Stimulated activated CD4-positive, alpha-beta T cell treated with anti-CD3 and anti-CD28 coated beads, TNF-alpha, amount 100 ng/mL, for 4 hours (primary cell): ENCODE data around the gene CFAP20.
A peak's percentile ranks its signal among the peaks of the same experiment; 100 is the strongest.

Experiments
- DNase-seq, 3 experiments: peaks; one replicate each; pipeline ENCODE4 v3.0.0-alpha.2; 2020; ENCODE audit warnings: low read depth in 3 of 3

Gene CFAP20

DNA sequence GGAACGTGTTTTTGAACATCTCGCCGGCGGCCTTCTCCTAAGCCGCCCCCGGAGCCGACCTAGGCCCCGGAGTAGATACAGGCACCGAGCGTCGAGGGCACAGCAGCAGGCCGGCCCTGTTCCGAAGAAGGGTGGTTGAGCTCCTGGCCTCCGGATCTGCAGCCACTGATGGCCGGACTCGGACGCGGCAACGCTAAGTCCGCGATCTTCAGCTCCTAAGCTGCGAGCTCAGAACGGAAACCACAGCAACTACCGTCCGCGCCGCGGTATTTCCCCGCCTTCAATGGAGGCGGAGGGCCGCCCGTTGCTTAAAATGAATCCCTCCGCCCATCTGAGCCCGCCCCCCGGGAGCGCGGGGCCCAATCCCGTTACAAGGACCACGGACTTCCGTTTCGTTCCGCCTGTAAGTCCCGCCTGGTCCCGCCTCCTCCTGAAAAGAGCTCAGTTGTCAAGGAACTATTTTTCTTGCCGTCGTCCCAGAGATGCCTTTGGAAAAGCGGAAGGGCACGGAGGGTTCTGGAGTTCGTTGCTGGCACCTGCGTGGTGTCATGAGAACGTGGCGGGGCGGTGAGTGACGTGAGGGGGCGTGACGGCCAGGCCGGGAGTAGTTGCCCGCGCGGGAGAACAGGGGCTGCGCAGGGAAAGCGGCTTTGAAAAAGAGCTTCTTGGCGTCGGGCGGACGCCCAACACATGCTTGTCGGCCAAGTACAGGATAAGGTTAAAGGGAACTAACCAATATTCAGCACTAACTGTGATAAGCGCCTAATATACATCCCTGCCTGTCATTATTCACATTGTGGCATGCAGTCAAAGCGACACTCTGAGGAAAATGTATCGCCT lies at the start of gene CFAP20:
CFAP20 (minus strand) TSS at position 285 of the 840 bp plus-strand sequence; CDS start at position 19, 266 bp downstream.
- peak; percentile 91 to 96 (median 93) for DNase-seq

- no peak for DNase-seq
Observed at GRCh38 chr16:58177353-58177710, 48.2 kb upstream of the CFAP20 start.

- DNase-seq = no peak
Observed at GRCh38 chr16:58176608-58177352, 47.6 kb upstream of the CFAP20 start.

DNA sequence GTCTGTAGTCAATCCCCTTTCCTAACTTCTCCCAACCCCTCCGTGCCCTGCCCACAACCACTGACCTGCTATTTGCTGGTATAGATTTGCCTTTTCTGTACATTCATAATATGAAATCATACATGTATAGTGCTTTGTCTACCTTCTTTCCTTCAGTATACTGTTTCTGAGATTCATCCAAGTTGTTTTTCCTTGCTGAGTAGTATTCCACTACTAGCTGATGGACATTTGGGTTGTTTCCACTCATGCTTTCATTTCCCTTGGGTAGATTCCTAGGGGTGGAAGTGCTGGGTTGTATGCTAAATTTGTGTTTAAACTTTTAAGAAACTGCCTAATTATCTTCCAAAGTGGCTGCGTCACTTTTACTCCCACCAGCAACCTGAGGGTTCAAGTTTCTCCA lies 41.0 kb upstream of the CFAP20 start:
- no peak for DNase-seq

DNA sequence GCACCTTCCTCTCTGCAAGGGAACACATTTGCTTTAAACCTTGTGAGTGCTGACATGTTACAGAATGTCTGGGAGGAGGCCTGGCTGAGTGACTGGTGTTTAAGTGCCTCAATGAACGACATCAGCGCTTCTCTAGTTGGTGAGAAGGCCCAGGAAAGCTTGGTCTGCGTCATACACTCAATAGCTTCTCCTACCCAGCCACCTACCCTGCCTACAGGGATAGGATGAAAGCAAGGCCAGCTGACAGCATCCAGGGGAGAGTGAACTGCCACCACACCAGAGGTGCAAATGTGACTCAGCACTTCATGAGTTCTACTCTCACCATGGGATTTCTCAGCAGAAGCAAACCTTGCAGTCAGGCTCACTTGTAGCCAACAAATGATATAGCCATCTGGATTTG lies 31.7 kb upstream of the CFAP20 start:
- no peak for DNase-seq

DNA sequence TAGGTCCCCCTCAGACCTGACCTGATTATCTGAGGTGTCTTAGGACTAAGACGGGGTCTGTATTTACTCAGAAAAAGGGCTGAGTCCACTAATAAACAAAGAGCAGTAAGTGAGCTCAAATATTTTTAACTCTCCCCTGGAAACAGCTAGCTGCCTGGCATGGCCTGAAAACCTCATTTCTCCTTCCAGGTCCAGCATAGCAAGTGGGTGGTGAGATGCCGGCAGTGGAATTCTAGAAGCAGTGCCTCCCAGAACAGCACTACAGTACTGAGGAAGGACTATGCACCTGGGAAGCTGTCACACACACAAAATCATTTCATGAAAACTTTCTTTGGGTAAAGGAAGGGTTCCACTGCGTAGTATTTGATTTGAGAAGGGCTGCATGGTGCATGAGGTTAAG lies 29.5 kb upstream of the CFAP20 start:
- DNase-seq = no peak

- DNase-seq = no peak
Observed at GRCh38 chr16:58157951-58158540, 28.9 kb upstream of the CFAP20 start.

DNA sequence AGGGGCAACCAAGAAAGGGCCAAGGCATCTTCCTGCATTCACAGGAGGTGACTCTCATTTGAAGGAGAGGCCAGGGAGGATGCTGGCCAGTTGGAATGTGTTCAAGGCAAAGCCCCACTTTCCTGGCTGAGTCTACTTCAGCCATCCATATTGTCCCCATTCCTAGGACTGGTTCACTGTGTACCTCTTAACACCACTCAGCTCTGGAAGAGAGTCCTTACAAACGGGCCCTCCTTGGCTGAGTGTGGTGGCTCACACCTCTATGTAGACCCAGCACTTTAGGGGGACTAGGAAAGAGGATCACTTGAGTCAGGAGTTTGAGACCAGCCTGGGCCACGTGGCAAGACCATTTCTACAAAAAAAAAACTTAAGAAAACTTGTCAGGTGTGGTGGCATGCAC lies 28.1 kb upstream of the CFAP20 start:
- no peak for DNase-seq

DNA sequence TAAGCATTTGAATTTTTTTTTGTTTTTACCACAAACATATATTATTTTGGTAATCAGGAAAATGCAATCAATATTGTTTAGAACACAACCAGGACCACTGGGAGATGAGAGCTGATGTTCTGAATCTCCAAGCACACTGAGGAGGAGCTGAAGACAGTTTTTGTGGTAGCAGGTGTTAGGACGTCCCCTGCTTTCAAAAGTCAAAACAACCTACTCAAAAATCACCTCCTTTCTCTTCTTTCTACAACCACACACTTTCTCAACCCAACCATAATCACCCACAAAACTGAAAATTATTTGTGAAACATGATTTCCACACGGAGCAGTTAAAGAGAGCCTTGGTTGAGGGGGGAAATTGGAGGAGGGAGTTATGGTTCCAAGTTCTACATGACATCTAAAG lies 26.7 kb upstream of the CFAP20 start:
- DNase-seq = no peak

DNA sequence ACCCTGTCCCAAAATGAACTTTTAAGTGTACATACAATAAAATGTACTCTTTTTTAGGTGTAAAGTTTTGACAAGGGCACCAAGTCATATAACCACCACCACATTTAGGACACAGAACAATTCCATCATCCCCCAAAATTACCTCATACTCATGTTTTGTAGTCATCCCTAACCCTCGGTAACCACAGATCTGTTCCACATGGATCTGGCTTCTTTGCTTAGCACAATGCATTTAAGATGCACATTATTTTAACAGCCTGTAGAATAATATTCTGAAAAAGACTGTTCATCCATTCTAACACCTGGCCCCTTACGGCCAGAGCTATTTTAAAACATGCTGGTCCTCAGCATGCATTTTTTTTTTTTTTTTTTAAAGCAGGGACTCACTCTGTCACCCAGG lies 25.2 kb upstream of the CFAP20 start:
- DNase-seq = no peak

DNA sequence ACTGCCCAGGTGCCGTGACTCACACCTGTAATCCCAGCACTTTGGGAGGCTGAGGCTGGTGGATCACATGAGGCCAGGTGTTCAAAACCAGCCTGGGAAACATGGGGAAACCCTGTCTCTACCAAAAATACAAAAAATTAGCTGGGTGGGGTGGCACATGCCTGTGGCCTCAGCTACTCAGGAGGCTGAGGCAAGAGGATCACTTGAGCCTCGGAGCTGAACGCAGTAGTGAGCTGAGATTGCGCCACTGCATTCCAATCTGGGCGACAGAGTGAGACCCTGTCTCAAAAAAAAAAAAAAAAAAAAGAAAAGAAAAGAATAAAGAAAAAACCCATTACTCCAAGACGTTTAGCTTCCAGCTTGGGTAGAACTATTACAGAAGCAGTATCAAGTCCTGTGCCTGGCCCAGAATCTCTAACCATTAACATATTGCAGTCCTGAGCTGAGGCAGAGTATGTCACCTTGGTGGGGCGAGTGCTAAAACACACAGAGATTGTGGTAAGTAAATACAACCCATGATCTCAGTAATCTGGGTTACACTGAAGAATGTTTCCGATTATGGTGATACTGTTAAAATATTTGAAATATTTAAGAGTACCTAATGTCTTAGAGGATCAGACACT lies 23.2 kb upstream of the CFAP20 start:
- DNase-seq = no peak

GRCh38 chr16:58148526-58148925 lies 19.3 kb upstream of the CFAP20 start:
- DNase-seq = no peak

GRCh38 chr16:58148099-58148498 lies 18.9 kb upstream of the CFAP20 start:
- DNase-seq = no peak

DNA sequence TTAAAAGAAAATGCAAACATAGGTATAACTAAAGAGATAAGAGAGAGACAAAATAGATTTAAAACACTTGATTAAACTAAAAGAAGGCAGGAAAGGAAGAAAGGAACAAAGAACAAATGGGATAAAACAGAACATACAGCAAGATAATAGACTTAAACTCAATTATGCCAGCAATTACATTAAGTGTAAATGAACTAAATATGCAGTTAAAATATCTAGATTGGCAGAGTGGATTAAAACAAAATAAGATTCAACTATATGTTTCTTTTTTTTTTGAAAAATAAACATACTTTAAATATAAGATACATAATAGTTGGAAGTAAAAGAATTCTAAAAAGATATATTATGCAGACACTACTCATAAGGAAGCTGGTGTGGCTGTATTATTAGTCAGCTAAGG lies 9.7 kb upstream of the CFAP20 start:
- no peak for DNase-seq

GRCh38 chr16:58137581-58137980 lies 8.4 kb upstream of the CFAP20 start:
- DNase-seq = no peak

- no peak for DNase-seq
Observed at GRCh38 chr16:58128711-58129096, 477 bp downstream of the CFAP20 start.

- DNase-seq = no peak
Observed at GRCh38 chr16:58128181-58128631, 975 bp downstream of the CFAP20 start.

GRCh38 chr16:58127634-58128033 lies 1.5 kb downstream of the CFAP20 start:
- DNase-seq = no peak

DNA sequence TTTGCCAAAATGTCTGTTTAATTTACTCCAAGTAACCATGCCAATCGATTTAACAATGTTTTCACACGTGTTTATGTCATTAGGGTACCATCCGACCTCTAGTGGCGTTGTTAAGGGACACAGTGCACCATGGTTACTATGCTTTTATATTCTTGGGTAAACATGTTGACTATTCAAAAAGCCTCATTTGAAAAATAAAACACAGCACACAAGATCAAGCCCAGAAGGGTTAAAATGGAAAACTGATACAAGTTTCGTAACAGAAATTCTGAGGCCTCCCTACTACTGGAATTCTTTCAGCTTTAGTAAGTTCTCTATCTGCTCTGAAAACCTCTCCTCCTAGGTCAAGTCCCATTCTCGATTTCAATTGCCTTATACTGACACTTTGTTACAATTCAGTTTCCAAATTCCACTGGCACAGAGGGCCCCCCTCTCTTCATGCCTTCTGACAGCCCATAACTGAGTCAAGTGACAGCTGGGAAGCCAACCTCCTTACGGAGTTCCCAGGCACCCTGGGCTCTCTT lies 2.1 kb downstream of the CFAP20 start:
- no peak for DNase-seq

DNA sequence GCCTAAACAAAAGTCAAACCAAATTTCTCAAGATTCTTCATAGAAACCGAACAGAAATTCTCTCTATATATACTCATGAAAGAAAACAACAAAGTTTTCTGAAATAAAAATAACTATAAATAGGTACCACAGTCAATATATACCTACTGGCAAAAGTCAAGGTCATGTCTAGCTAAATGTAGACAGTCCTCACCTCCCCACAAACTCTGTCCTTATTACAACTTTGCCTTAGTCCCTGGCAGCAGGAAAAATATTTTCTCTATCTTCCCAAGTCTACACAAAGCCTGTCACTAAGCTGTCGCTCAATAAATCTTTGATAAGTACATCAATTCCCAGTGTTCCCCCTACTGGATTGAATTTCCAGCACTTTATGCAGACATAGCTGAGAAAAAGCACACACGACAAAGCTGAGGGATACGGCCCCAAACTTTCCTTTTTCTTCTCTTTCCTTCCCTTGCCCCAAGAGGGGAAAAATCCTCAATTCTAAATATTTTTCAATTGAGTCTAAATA lies 2.7 kb downstream of the CFAP20 start:
- DNase-seq = no peak

DNA sequence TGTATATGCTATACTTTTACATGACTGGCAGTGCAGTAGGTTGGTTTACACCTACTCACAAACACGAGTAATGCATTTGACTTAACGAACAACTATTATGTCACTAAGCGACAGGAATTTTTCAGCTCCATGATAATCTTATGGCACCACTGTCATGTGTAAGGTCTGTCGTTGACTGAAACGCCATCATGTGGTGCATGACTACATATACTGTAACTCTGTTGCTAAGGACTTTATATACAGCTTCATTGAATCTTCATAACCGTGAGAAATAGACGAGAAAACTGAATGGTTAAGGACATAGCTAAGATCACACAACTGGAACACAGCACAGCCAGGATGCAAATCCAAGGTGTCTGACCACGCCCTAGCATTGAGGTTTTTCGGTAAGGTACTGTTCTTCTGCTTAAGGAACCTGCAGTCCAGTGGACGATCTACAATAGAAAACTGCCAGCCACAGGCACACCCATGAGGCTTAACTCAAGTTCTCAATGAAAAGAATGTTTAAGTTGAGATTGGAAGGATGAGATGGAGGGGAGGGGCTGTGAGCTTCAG lies 3.3 kb downstream of the CFAP20 start:
- no peak for DNase-seq

DNA sequence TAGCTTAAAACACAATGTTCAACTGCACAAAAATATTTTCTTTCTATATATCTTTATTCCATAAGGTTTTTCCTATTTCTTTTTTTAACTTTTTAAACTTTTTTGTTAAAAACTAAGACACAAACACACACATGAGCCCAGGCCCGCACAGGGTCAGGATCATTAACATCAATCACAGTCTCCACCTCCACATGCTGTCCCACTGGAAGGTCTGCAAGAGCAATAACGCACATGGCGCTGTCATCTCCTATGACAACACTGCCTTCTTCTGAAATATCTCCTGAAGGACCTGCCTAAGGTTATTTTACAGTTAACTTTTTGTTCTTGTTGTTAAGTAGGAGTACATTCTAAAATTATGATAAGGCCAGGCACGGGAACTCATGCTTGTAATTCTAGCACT lies 4.1 kb downstream of the CFAP20 start:
- DNase-seq = no peak
